ENCODE measurements around the gene ATXN7L3B.
"Not testable (repeated sequence)": the region's sequence is repeated elsewhere in the genome, so short reads cannot be mapped to it uniquely, and the experiment has no call there.

Gene ATXN7L3B, protein sequence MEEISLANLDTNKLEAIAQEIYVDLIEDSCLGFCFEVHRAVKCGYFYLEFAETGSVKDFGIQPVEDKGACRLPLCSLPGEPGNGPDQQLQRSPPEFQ

DNA sequence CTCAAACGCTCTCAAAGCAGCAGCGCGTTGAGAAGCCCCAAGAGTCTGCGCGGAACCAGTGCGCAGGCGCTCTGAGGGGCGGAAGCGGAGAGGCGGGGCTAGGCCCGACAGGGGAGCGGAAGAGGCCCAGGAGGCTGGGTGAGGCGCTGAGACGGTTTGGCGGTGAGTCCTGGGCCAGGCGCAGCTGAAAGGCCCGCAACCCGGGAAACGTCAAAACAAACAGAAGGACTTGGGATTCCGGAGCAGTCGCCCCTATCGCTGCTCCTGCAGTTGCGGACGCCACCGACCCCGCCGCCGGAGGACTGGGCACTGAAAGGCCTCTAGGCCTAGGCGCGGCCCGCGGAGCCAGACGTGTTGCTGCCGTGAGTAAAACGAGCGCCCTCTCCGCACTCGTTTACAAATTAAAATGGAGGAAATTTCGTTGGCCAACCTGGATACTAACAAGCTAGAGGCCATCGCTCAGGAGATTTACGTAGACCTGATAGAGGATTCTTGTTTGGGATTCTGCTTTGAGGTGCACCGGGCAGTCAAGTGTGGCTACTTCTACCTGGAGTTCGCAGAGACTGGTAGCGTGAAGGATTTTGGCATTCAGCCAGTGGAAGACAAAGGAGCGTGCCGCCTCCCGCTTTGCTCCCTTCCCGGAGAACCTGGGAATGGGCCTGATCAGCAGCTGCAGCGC, at the start of gene ATXN7L3B:
TSS of gene ATXN7L3B (plus strand) at position 129 of the 679 bp plus-strand sequence. CDS start at position 407, 278 bp downstream.
- peak; percentile 95 for DNase-seq

DNA sequence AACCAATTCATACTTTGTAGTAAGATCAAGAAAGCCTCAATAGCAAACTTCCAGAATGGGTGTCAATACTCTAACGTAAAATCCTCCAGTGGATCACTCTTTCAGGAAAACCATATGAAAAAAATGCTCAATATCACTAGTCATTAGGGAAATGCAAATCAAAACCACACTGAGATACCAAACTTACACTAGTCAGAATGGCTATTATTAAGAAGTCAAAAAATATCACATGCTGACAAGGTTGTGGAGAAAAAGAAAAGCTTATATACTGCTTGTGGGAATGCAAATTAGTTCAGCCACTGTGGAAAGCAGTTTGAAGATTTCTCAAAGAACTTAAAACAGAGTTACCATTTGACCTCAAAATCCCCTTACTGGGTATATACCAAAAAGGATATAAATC, 49.5 kb upstream of the ATXN7L3B start:
- no peak for DNase-seq

DNA sequence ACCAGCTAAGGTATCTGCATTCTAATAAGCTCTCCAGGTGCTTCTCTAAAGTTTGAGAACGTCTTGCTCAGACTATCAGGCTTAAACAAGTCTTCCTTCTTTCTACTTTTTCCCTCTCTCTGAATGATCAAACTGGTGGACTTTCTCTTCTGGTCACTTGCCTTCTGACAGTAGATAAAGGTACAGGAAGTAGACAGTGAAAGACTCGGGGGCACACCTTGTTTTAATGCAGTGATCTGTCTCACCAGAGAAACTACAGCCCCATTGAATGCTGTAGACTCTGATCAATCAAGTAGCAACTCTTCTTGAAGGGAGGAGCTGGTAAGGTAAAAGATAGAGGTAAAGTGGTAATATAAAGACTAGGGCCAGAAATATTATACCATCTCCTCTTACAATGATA, 48.1 kb upstream of the ATXN7L3B start:
- DNase-seq = no peak

DNA sequence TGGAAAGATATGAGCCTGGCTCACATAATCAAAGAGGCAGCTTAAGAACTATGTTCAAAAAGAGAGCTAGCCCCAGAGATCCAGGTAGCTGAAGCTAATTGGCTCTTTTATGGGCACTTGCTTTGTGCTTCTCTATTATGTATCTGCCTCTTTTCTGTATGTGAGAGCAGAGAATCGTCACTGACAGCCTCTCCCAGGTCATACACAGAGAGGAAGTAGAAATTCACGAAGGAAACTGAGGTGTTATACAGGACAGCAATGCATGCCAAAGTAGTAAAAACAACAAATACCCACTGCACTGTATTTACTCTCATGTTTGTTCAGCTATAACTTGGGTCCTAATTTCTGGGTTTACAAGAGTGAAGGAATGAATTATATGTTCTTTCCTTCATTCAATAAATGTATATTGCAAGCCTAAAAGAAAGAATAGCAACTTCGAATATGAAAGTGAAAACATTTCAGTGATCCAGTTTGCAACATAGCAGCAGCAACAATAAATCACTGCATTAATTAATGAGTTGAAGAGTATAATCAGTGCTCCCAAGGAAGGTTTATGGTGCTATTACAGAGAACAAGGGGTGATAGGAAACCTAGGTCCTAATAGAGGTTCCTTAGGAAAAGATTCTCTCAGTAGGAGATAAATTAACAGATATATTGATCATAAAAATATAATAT, 47.1 kb upstream of the ATXN7L3B start:
- DNase-seq = no peak

DNA sequence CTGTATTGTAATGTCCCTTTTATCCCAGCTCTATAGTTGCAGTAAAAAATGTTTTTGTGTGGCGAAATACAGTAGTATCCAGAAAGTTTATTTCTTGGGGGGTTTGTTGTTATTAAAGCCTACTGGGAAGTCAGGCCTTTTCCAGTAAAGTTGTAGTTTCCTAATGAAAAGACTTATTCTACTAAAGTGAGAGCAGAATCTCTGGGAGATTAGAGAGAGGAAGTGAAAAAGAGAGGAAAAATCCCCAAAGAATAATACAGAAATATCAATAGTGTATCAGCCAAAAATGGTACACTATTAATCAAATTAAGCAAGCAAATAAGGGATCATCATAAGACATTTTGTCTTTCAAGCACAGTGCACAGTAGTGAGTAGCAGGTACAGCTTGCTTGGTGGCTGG, 46.3 kb upstream of the ATXN7L3B start:
- DNase-seq = no peak

DNA sequence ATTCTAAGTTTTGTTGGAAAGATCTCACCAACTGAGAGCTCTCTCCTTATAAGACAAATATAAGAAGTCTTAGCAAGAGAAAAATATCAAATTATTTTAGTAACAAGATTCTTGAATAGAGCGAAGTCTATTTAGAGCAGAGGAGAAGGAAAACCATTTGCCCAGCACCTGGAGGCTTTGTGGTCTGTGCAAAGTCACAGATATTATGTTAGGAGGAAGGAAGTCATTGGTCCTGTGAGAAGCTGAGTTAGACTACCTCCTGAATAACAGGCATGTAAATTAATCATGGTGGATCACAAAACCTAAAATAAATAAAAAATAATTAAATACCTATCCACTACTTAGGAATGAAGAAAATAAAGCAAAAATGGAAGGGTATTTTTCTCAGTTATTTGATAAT, 38.4 kb upstream of the ATXN7L3B start:
- no peak for DNase-seq

DNA sequence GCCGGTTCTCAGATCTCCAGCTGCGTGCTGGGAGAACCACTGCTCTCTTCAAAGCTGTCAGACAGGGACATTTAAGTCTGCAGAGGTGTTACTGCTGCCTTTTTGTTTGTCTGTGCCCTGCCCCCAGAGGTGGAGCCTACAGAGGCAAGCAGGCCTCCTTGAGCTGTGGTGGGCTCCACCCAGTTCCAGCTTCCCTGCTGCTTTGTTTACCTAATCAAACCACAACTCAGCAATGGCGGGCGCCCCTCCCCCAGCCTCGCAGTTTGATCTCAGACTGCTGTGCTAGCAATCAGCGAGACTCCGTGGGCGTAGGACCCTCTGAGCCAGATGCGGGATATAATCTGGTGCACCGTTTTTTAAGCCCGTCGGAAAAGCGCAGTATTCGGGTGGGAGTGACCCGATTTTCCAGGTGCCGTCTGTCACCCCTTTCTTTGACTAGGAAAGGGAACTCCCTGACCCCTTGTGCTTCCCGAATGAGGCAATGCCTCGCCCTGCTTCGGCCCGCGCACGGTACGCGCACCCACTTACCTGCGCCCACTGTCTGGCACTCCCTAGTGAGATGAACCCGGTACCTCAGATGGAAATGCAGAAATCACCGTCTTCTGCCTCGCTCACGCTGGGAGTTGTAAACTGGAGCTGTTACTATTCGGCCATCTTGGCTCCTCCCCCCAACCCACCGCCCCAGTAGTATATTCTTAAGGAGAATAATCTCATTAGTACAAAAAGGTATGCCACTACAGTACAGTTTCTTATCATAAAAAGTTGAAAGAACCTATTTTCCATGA, 28.6 kb upstream of the ATXN7L3B start:
- not testable (repeated sequence) for DNase-seq

DNA sequence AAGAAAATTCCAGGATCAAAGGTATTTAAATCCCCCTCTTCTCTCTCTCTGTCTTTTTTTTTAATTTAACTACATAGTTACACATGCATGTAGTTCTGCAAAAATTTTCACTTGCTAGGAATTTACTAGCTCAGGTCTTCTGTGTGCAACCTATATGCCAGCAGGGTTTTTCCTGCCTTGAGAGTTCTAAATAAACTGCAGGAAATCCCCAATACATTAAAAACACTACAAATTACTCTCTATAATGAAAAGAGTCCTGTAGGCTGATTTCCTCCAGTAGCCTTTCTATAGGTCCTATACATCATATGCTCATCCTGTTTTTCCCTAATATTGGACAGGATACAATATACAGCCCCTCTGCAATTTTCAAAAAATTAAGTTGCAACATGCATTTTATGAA, 27.7 kb upstream of the ATXN7L3B start:
- DNase-seq = no peak

DNA sequence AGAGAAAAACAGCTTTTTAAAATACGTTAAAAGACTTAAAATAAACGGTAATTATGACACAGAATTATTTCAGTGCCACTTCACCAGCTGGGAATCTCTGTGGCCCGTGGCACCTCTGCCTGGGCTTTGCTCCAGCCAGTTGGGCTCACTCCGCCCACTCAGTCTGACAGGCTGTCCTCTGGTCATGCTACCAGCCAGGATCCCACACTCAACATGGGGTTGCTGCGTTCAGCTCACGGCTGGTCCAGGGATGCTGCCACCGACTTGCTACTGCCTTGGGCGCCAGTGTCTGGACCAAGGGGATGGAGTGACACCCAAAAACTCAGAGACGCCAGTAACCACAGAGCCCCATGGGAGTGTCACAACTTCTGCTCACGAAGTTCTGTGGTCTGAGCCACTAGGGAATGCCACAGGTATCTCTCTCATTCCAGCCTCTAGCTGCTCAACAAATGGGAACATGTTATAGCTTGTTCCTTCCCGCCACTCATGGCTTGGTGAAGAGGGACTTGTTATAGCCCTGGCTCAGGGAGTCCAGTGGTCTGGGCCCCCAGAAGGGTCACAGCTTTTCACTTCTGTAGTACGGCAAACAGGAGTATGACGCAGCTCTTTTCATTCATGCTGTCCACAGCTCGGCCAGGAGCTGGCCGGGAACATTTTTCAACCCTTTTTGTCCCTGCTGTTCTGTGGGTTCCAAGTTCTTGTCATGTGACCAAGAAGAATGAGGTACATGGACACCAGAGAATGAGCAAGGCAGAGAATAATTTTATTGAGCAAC, 23.4 kb upstream of the ATXN7L3B start:
- no peak for DNase-seq

DNA sequence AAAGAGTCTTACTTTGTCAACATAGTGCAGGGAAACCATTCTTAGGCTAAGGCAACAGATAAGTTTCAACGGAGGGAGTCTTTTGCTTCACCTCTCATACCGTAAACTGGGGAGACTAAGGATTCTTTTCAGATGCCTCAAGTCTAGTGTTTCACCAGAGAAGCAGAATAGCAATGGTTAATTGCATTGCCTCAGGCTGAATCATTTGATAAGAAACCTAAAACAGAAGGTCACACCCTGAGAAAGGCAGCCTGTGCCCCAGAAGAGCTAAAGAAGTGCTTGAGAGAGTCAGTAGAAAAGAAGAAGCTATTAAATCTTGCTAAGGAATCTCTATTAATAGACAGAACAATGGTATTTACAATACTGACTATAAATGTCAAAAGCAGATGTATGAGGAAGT, 21.8 kb upstream of the ATXN7L3B start:
- DNase-seq = no peak

DNA sequence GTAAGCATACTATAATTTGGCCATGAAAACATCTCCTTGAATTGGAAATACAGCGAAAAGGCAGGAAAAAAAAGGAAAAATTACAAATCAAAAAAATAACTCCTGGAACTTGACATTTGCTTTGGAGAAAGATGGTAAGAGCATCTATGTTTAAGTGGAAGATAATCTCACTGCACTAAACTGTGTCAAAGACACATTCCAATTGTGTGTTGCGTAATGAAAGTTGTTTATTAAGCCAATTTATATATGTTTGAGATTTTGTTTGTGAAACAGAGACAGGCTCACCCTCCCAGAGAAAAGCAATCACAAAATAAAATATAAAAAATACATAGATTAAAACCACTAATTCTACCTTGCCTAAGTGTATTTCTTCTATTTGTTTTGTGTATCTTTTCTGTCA, 11.1 kb upstream of the ATXN7L3B start:
- no peak for DNase-seq

DNA sequence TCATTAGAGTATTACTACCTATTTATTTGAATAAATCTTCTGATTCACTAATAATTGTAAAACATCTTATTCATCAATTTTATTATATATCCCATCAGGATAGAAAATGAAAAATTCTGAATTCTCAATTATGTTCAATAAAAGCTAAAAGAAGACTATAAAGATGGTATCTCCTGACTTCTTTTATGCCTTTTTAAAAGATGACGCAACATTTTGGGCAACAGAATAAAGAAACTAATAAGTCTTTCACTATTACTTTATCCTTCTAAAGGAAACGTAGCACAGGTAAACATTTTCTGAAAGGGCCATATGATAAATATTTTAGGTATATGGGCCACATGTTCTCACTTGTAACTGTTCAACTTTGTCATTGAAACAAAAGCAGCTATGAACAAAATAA, 10.1 kb upstream of the ATXN7L3B start:
- no peak for DNase-seq

DNA sequence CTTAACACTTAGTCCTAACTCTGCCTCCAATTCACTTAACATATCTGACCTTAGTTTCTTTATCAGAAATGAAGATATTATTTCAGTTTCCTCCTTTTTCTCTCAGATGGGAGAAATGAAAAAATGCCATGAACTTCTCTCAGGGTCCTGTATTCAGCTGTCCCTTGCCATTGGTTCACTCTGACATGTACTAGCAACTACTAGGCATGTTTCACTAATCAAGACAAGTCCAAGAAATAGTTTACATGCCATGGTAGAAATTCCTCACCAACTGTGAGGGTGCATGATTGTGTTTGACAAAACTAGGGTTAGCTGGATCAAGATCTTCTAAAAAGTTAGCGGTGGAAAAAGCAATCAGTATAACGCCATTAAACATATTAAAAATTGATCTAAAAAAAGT, 7.0 kb upstream of the ATXN7L3B start:
- no peak for DNase-seq

DNA sequence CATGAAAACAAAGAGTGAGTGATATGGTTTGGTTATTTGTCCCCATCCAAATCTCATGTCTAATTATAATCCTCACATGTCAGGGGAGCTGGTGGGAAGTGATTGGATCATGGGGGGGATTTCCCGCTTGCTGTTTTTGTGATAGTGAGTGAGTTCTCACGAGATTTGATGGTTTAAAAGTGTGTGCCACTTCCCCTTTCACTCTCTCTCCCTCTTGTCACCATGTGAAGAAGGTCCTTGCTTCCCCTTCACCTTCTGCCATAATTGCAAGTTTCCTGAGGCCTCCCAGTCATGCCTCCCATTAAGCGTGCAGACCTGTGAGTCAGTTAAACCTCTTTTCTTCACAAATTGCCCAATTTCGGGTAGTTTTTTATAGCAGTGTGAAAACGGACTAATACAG, 2.1 kb upstream of the ATXN7L3B start:
- no peak for DNase-seq

DNA sequence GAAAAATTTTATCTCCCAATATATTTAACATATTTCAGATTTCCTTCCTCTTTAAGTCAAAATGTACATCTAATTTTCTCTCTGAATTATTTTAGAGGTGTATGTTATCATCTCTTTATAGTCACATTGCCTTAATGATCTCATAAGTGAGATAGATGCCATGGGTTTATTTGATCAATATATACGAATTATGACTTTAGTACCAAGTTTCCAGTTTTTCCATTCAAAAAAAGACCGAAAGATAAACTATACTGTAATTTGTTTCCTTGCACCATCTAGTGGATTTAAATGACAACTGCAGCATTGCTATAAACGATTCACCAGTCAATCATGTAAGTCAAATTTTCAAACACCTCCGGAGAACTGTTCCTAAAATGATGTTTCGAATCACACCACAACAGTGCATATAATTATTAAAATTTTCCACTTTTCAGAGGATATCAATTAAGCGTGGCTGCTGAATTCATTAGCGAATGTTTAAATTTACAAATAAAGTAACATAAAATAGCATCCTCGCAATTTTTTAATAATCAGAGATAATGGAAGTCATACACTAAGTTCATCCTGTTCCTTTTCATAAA, 419 bp upstream of the ATXN7L3B start:
- DNase-seq = no peak

DNA sequence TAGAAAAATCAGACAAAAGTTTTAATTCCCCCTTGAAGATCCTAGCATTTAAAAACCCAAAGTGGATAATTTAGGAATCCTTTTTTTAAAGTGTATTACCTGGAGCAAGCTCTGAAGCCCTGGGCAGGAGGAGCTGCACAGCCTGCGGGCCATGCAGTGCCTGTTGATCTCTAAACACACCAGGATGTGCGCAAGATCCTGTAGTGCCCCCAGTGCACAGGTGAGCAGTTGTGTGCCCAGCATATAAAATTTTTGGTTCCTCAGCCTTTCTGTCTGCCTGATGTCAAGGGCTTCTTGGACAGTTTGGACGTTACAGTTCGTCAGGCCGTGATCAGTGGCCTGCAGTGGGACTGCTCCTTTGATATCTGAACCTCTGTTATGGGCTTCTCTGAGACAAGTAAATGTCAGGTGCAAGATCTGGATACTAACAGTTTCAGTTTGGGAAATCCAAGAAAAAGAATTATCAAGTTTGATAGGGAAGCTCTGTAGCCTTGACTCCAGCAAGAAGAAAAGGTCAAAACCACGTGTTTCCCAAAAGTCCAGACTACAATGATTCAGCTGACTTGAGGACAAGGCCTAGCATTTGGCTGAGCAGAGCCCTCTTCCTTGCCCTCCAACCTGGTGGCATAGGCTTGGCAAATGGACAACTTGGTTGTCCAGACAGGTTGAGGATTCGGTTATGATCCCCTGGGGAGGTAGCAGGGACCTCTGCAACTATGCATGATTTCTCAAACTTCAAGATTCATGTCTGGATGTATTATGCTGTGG, 1.0 kb downstream of the ATXN7L3B start:
- peak; percentile 12 for DNase-seq

DNA sequence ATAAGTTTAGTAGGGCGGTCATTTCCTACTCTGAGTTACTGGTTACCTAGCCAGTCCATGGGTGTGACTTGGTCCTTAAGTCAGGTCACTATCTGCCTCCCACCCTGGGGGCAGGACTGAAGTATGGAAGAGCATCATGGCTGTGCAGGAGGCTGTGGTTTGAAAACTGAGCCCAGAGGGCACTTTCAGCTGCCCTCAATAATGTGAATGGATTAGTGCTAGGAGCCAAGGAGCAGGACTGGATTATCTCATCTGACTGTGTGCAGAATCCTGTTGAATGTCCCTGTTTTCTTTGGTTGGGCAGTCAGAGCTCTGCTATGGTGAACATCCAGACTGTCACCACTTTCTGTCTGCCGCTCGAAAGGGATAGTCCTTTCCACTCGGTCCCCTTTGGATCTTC, 1.6 kb downstream of the ATXN7L3B start:
- no peak for DNase-seq

DNA sequence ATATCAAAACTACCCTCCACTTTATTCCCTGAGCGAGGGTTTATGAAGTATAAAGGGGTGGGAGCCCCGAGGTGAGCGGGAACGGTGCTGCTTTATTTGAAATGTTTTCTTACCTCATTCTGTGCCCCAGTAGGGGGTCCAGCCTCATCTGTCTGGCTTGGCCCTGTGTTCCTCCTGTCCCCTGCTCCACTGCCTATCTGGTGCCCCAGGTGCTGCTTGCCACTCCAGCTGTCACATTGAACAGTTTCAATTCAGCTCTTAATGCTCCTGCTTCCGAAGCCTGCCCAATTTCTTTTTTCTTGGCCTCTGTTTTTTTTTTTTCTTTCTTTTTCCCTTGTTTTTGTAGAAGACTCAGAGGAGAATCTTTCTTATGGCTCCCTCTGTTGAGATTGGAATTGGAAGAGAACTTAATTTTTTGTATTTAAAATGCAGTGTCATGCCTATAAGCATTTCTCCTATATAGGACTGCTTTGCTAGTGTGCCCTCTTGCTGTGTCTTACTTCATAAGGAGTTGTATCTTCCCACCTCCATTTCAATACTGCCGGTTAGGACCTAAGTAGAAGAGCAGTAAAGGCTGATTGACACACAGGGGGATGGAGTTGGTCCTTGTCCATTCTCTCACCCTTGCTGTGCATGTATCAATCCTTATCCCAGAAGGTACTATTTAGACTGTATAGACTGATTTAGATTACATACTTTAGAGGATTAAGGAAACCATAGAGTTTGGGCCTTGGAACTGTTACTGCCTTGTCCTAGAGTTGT, 2.3 kb downstream of the ATXN7L3B start:
- DNase-seq = no peak

DNA sequence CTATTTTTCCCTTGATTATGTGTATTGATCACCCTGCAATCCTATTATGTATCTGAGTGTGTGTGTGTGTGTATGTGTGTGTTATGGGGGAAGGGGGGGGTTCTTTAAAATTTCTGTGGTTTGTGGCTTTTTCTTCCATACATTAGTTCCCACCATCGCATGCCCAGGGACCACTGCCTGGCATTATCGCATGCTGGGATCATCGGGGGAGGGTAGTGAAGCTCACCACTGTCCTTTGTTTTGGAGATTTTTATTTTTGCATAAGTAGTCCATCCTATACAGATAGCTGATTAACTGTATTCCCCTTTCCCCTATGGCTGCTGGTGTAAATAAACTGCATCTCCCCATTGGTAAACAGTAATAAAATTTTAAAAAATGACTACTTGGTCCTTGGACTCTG, 3.4 kb downstream of the ATXN7L3B start:
- DNase-seq = no peak

DNA sequence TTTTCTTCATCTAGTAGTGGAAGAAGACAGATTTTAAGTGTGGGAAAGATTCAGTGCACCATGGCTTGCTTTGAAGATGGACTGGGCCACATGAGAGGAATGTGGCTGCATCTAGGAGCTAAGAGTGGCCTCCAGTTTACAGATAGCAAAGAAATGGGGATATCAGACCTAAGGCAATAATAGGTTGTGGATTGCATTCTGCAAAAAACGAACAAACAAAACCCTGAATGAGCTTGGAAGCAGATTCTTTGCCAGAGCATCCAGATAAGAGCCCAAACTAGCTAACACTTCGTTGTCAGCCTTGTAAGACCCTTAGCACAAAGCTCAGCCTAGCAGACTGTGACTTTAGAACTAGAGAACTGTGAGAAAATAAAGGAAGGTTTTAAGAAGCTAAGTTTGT, 9.6 kb downstream of the ATXN7L3B start:
- no peak for DNase-seq

DNA sequence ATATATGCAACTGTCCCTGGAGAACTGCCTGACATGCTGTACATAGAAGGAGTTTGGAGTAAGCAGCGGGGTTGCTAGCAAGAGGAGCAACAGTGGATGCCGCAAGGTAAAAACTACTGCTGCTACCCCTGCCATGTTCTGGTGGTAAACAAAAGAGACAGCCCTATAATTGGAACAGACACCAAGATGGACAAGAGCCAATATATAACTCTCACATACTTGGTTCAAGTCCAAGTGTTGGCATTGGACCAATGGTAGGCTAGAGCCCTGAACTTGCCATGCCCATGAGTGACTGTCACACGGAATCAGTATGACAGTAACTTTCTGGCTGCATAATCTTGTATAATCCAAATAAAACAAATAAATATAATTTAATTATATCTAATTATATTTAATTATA, 13.7 kb downstream of the ATXN7L3B start:
- no peak for DNase-seq
